Activated T-helper 17 cell treated with anti-CD3 and anti-CD28 coated beads, Interleukin-2, amount 50 U/mL, for 72 hours (primary cell): ENCODE data around the gene ST3GAL6. TPM values are rescaled to one million over a fixed set of nuclear protein-coding genes. Genes with fewer than 3 reads are reported as not detected.

ENCODE experiments used
- ATAC-seq: fragments of 150-1000 bp; cut with Tn5 transposase; replicated peaks from 2 replicates; pipeline ENCODE4 v1.10.0; 2021; ENCODE audit warnings: mild to moderate bottlenecking, moderate library complexity
- H3K27ac Mint-ChIP-seq: one replicate; pipeline ENCODE4 v1.8.0; 2022; ENCODE audit warnings: mixed read lengths
- H3K27me3 Mint-ChIP-seq: one replicate; pipeline ENCODE4 v1.8.0; 2022; ENCODE audit warnings: mixed read lengths
- H3K36me3 Mint-ChIP-seq: one replicate; pipeline ENCODE4 v1.8.0; 2022; ENCODE audit warnings: low read depth, mild to moderate bottlenecking, mixed read lengths
- H3K4me1 Mint-ChIP-seq: one replicate; pipeline ENCODE4 v1.8.0; 2022; ENCODE audit warnings: mixed read lengths
- H3K4me3 Mint-ChIP-seq: one replicate; pipeline ENCODE4 v1.8.0; 2022; ENCODE audit warnings: mild to moderate bottlenecking, mixed read lengths
- H3K9me3 Mint-ChIP-seq: one replicate; pipeline ENCODE4 v1.8.0; 2022; ENCODE audit warnings: mixed read lengths
- total RNA-seq, 2 donors: library from RNA; stranded (reverse); gene quantifications; one replicate each; pipeline ENCODE4 v1.2.3, GENCODE V29; 2022

ST3GAL6 gene
- total RNA-seq, 2 donors from 2014 or later, result not detected

DNA sequence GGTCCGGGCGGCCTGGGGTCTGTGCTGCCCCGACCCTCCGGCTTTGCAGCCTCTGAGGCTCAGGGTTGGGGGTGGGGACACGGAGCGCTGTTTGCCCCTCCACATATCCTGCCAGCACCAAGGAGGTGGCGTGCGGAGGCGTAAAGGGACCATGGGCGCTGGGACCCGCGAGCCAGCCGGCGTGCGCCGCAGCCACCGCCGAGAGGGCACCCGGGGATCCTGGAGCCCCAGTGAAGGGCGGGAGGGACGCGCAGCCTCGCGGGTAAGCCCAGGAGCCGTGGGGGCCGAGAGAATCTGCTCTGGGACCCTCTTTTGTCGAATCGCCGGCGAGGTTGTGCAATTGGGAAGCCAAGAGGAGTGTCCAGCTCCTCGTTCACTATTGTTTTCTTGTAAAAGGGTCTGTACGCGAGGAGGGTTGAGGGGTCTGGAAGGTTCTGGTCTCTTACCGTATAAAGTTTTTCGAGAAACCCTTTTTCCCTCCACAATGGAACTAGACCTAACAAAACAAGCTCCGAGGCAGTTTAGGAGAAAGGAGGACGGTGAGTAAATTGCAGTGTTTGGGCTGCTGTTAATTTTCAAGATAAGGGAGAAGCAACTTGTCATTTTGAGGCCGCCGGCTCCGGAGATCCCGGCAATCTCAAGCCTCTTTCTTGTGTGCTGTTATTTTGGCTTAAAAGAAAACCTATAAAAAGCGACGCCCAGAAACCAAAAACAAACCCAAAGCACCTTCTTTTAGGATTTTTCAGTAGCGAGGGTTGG lies 29.9 kb upstream of the ST3GAL6 start:
- Mint-ChIP-seq H3K4me1 (peaks cover 9% of the 10 kb centered on the region), H3K4me3 (peak overlapping the region; percentile 73), H3K36me3 (no peaks in the 10 kb centered on the region), H3K9me3 (no peaks in the 10 kb centered on the region), H3K27me3 (peaks cover 64% of the 10 kb centered on the region), H3K27ac (no peak overlapping the region)
- ATAC-seq, result peak; percentile 43

DNA sequence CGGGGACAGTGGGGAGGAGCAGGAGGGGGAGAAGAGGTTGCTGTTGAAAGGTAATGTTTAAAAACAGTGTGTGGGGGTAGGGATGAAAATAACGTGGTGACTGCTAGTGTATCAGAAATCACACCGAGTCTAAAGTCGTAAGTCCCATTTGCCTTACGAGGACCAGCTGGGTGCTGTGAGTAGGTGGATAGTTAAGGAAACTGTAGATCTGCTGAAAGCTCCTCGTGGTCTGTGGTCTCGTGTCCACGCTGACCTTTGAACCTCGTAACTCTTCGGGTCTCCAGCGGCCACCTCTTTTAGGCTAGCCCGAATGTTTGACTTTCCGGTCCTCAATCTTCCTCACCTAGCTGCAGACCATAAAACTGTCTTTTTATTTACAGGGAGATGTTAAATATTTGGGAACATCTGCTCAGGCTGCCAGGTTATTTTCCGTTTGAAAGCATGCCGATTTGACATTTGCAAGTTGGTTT lies 29.3 kb upstream of the ST3GAL6 start:
- ATAC-seq, result no peak
- no peaks in the 10 kb centered on the region for H3K9me3 Mint-ChIP-seq
- peaks cover 60% of the 10 kb centered on the region for H3K27me3 Mint-ChIP-seq
- H3K4me3 Mint-ChIP-seq, result peak overlapping the region; percentile 73
- no peak overlapping the region for H3K27ac Mint-ChIP-seq
- H3K4me1 Mint-ChIP-seq, result peaks cover 9% of the 10 kb centered on the region
- H3K36me3 Mint-ChIP-seq, result no peaks in the 10 kb centered on the region

DNA sequence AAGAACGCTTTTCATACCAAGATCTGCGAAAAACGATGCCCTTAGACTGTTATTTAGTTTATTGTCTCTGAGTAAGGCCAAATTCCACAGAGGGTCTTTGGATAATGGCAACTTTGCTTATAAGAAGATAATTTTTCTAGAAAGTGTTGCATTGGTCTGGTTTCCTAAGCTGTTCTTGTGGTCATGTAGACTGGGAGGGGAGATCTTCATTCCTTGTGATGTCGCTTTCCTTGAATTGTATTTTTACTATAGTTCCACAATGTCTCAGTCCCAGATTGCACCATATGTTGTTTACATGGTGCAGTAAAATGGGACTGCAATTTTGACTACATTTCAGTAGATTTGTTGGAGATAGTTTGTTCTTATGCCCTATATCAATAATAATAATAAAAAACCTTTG lies 28.8 kb upstream of the ST3GAL6 start:
- no peak overlapping the region for H3K27ac Mint-ChIP-seq
- H3K27me3 Mint-ChIP-seq, result peaks cover 60% of the 10 kb centered on the region
- no peaks in the 10 kb centered on the region for H3K36me3 Mint-ChIP-seq
- no peak for ATAC-seq
- H3K4me1 Mint-ChIP-seq, result peaks cover 9% of the 10 kb centered on the region
- no peaks in the 10 kb centered on the region for H3K9me3 Mint-ChIP-seq
- peak overlapping the region; percentile 73 for H3K4me3 Mint-ChIP-seq

GRCh38 chr3:98734735-98735134 lies 28.4 kb upstream of the ST3GAL6 start:
- Mint-ChIP-seq H3K4me1 (peaks cover 9% of the 10 kb centered on the region), H3K36me3 (no peaks in the 10 kb centered on the region), H3K4me3 (no peak overlapping the region), H3K27ac (no peak overlapping the region), H3K27me3 (peaks cover 57% of the 10 kb centered on the region), H3K9me3 (no peaks in the 10 kb centered on the region)
- no peak for ATAC-seq

DNA sequence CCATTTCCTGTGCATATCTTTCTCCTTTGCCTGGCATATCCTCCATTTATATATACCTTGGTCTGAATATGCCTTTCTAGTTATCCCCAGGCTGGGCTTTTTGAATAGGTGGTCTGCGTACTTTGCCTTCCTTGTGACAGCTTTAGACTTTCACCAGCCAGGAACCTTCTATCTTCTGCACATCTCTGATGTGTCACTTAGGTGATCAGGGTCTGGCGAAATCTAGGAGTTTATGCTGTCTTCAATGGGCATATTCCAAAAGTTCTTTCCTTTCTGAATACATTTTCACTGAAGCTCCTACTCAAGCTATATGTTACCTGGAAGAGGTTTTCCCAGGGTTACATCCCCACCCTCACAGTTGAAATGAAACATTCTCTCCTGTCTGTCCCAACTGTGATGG lies 27.8 kb upstream of the ST3GAL6 start:
- ATAC-seq, result no peak
- H3K27ac Mint-ChIP-seq, result no peak overlapping the region
- no peak overlapping the region for H3K4me3 Mint-ChIP-seq
- peaks cover 9% of the 10 kb centered on the region for H3K4me1 Mint-ChIP-seq
- H3K9me3 Mint-ChIP-seq, result no peaks in the 10 kb centered on the region
- H3K36me3 Mint-ChIP-seq, result no peaks in the 10 kb centered on the region
- H3K27me3 Mint-ChIP-seq, result peaks cover 55% of the 10 kb centered on the region

- peaks cover 50% of the 10 kb centered on the region for H3K27me3 Mint-ChIP-seq
- no peaks in the 10 kb centered on the region for H3K36me3 Mint-ChIP-seq
- no peaks in the 10 kb centered on the region for H3K9me3 Mint-ChIP-seq
- no peak overlapping the region for H3K4me3 Mint-ChIP-seq
- H3K4me1 Mint-ChIP-seq, result peaks cover 9% of the 10 kb centered on the region
- ATAC-seq, result no peak
- H3K27ac Mint-ChIP-seq, result no peak overlapping the region
Measured at GRCh38 chr3:98735761-98736269, 27.3 kb upstream of the ST3GAL6 start.

DNA sequence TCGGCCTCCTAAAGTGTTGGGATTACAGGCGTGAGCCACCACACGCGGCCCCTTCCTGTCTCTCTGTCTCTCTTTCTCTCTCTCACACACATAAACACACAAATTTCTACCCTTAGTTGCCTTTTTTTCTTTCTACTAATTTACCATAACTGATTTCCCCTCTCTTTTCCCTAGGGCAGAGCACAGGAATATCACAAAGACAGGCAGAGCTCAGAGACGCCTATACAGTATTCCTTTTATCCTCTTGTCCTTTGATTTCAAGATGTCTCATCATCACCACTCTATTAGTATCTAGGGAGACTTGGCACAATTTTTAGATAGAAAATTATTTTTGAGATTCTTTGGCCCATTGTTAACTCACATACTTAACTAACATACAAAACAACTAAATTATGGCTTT lies 25.8 kb upstream of the ST3GAL6 start:
- peaks cover 41% of the 10 kb centered on the region for H3K27me3 Mint-ChIP-seq
- H3K9me3 Mint-ChIP-seq, result no peaks in the 10 kb centered on the region
- H3K4me1 Mint-ChIP-seq, result peaks cover 9% of the 10 kb centered on the region
- H3K27ac Mint-ChIP-seq, result no peak overlapping the region
- H3K4me3 Mint-ChIP-seq, result no peak overlapping the region
- no peaks in the 10 kb centered on the region for H3K36me3 Mint-ChIP-seq
- no peak for ATAC-seq

DNA sequence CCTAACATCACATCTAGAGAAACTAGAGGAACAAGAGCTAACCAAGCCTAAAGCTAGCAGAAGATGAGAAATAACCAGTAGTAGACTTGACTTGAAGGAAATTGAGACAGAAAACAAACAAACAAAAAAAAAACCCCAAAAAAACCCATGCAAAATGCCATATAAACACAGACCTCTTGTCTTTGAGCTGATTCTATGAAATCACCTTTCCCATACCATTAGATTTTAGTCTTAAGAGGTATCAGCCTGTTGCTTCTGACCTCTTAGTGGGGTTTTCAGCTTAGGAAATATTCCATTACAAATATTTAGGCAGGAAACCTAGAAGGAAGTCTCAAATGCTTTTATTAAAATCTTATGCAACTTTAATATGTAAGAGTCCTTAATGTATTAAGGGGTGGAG lies 23.9 kb upstream of the ST3GAL6 start:
- no peaks in the 10 kb centered on the region for H3K4me1 Mint-ChIP-seq
- ATAC-seq, result no peak
- H3K36me3 Mint-ChIP-seq, result no peaks in the 10 kb centered on the region
- no peak overlapping the region for H3K4me3 Mint-ChIP-seq
- H3K27ac Mint-ChIP-seq, result no peak overlapping the region
- H3K9me3 Mint-ChIP-seq, result no peaks in the 10 kb centered on the region
- peaks cover 38% of the 10 kb centered on the region for H3K27me3 Mint-ChIP-seq

DNA sequence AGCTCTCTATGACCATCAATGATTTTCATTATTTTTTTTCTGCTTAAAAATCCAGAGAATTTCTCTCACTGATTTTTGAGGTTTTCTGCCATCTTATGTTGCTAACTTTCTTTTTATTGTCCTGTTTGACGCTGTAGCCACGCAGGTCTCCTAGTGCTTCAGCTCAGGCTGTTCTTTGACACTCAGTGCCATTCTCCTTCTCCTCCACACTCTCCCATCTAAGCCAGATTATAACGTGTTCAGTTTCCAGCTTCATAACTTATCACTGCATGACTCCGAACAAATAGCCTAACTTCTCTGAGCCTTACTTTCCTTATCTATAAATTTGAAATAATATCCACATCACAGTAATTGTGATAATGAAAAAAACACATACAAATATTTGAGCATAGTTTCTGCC lies 22.8 kb upstream of the ST3GAL6 start:
- Mint-ChIP-seq H3K27me3 (peaks cover 30% of the 10 kb centered on the region), H3K9me3 (no peaks in the 10 kb centered on the region), H3K4me1 (no peaks in the 10 kb centered on the region), H3K36me3 (no peaks in the 10 kb centered on the region), H3K27ac (no peak overlapping the region), H3K4me3 (no peak overlapping the region)
- no peak for ATAC-seq

- Mint-ChIP-seq H3K4me3 (no peak overlapping the region), H3K27me3 (peaks cover 28% of the 10 kb centered on the region), H3K9me3 (no peaks in the 10 kb centered on the region), H3K4me1 (no peaks in the 10 kb centered on the region), H3K27ac (no peak overlapping the region), H3K36me3 (no peaks in the 10 kb centered on the region)
- no peak for ATAC-seq
Measured at GRCh38 chr3:98741121-98741716, 21.9 kb upstream of the ST3GAL6 start.

DNA sequence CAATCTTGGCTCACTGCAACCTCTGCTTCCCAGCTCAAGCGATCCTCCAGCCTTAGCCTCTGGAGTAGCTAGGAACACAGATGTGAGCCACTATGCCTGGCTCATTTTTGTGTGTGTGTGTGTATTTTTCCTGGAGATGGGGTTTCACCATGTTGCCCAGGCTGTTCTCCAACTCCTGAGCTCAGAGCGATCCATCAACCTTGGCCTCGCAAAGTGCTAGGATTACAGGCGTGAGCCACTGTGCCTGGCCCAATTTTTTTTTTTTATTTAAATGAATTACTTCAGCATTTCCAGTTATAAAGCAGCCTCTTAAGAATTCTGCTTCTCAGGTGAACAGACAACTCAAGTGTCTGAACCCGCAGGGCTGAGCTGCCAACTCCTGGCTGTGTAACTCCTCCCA lies 20.1 kb upstream of the ST3GAL6 start:
- Mint-ChIP-seq H3K36me3 (no peaks in the 10 kb centered on the region), H3K9me3 (no peaks in the 10 kb centered on the region), H3K4me3 (no peak overlapping the region), H3K27ac (no peak overlapping the region), H3K27me3 (peaks cover 16% of the 10 kb centered on the region), H3K4me1 (no peaks in the 10 kb centered on the region)
- ATAC-seq, result no peak

GRCh38 chr3:98744283-98744682 lies 18.9 kb upstream of the ST3GAL6 start:
- H3K4me3 Mint-ChIP-seq, result no peak overlapping the region
- peaks cover 19% of the 10 kb centered on the region for H3K27me3 Mint-ChIP-seq

DNA sequence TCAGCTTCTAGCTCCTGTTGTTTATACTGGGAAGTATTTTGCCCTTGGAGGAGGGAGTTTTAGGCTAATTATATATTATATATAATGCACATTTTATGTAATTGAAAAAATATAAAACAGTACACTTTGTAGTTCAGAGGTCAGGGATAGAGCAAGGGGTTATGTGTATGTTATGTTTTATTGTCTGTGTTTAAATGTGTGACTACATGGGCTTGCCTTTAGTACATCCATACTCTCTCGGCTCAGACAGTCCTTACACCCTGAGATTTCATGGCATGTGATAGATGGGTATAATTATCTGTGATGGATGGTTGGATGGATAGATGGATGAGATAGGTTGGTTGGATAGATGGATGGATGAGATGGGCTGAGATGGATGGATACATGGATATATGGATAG lies 17.4 kb upstream of the ST3GAL6 start:
- H3K4me3 Mint-ChIP-seq, result no peak overlapping the region
- no peaks in the 10 kb centered on the region for H3K36me3 Mint-ChIP-seq
- no peak overlapping the region for H3K27ac Mint-ChIP-seq
- ATAC-seq, result no peak
- peaks cover 19% of the 10 kb centered on the region for H3K27me3 Mint-ChIP-seq
- H3K9me3 Mint-ChIP-seq, result no peaks in the 10 kb centered on the region
- H3K4me1 Mint-ChIP-seq, result no peaks in the 10 kb centered on the region

More at GRCh38 chr3:98744283-98744682, 18.9 kb upstream of the ST3GAL6 start:
- ATAC-seq, result no peak
- Mint-ChIP-seq H3K4me1 (no peaks in the 10 kb centered on the region), H3K27ac (no peak overlapping the region), H3K9me3 (no peaks in the 10 kb centered on the region), H3K36me3 (no peaks in the 10 kb centered on the region)

- H3K4me1 Mint-ChIP-seq, result no peaks in the 10 kb centered on the region
- H3K36me3 Mint-ChIP-seq, result no peaks in the 10 kb centered on the region
- H3K27ac Mint-ChIP-seq, result no peak overlapping the region
- peaks cover 19% of the 10 kb centered on the region for H3K27me3 Mint-ChIP-seq
- no peak overlapping the region for H3K4me3 Mint-ChIP-seq
- ATAC-seq, result no peak
- H3K9me3 Mint-ChIP-seq, result no peaks in the 10 kb centered on the region
Measured at GRCh38 chr3:98746122-98746521, 17.0 kb upstream of the ST3GAL6 start.

DNA sequence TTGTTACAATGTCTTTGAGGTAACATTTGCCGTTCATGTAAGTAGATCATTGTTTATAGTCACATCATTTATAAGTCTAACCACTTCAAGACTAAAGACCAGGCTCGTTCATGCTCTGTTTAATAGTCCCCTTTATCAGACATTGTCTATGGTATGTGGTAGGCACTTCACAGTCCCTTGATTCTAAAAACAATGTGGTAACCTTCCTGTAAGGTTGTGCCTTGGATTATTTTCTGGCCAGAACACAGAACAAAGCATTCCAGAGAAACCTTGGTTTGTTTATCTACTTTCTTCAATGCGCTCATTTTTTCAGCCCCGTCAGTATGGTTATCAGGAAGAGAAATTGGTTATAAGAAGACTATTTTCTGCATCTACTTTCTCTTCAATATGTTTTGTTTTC lies 16.3 kb upstream of the ST3GAL6 start:
- no peak overlapping the region for H3K27ac Mint-ChIP-seq
- ATAC-seq, result no peak
- peaks cover 19% of the 10 kb centered on the region for H3K27me3 Mint-ChIP-seq
- H3K4me1 Mint-ChIP-seq, result no peaks in the 10 kb centered on the region
- H3K36me3 Mint-ChIP-seq, result no peaks in the 10 kb centered on the region
- no peaks in the 10 kb centered on the region for H3K9me3 Mint-ChIP-seq
- H3K4me3 Mint-ChIP-seq, result no peak overlapping the region
